ENCODE results near the gene CALY.

CALY gene

DNA sequence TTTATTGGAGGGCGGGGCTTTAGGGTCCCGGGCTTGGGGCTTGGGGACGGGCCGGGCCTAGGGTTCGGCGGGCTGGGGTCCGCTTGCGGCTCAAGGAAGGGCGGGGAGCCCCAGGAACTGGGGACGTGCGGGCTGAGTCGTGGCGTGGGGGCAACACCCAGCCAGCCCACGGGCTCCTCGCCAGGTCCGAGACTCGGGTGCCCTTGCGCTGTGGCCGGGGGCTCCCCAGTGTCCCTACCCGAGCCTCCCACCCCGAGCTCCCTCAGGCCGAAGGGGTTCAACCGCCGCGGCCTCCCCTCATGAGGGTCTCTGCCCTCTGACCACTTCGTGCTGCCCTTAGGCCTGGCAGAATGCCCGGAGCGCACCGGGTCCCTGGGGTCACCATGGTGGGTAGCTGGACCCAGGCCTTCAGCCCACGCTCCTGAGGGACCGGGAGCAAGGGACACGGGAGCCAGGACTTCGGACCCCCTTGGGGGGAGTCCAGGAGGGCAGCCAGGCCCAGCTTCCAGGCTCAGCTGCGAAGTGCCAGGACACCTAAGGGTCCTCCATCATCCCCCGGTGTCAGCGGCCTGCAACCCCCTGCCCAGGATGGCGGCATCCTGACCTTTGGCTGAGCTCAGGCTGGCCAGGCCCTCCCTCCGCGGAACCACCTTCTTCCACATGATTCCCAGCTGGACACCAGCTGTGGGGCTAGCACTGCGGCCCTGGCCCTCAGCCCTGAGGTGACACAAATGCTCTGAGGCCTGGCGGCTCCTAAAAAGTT is 21.6 kb upstream of the CALY start (continued):
- TF ChIP-seq, protein P1, sequence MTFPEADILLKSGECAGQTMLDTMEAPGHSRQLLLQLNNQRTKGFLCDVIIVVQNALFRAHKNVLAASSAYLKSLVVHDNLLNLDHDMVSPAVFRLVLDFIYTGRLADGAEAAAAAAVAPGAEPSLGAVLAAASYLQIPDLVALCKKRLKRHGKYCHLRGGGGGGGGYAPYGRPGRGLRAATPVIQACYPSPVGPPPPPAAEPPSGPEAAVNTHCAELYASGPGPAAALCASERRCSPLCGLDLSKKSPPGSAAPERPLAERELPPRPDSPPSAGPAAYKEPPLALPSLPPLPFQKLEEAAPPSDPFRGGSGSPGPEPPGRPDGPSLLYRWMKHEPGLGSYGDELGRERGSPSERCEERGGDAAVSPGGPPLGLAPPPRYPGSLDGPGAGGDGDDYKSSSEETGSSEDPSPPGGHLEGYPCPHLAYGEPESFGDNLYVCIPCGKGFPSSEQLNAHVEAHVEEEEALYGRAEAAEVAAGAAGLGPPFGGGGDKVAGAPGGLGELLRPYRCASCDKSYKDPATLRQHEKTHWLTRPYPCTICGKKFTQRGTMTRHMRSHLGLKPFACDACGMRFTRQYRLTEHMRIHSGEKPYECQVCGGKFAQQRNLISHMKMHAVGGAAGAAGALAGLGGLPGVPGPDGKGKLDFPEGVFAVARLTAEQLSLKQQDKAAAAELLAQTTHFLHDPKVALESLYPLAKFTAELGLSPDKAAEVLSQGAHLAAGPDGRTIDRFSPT (tag by site-specific recombination; IDR thresholded peaks at IDR 0.05): 0 out of 2 replicates have a peak, but pooled peaks have one; percentile 27

DNA sequence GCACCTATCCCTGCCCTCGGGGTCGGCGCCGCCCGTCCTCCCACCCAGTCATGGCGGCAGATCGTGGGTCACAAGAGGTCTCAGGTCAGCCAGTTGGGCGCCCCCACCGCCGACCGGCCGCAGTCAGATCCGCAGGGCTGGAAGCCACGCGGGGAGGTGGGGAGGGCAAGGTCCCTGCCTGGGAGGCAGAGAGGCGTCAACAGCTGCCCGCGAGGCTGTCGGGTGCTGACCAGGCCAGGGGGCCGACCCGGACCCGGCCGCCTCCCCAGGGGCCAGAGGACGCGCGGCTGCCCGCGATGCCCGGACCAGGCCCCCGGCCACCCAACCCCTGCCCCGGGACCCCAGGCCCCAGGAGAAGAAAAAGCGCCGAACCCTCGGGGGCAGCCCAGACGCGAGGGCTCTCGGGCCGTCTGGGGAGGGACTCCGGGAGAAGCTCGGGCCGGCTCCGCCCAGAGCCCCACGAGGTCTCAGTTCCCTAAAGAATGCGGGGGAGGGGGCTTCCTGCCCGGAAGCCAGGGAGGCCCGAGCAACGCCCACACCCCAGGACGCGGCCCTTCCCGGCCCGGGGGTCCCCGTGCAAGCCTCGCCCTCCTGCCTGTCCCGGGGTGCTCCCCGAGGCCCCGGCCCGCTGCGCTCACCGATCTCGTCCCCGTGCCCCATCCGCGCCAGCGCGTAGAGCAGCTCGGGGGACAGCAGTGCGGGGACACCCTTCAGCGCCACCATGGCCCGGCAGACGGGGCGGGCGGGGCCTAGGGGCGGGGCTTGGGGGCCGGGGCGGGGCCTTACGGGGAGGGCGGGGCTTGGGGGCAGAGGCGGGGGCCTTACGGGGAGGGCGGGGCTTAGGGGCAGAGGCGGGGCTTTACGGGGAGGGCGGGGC is 20.8 kb upstream of the CALY start, which contains the start of gene FUOM:
Gene FUOM, minus strand, starts transcription at position 735 of the 877 bp plus-strand sequence. Its CDS starts 12 bp downstream, at position 723.
- no peak for TF ChIP-seq ZNF521 (tag by site-specific recombination; IDR thresholded peaks at IDR 0.05)
- peak; percentile 31 for TF ChIP-seq ZBTB26 (tag by site-specific recombination; optimal IDR thresholded peaks at IDR 0.05)
- no peak for TF ChIP-seq ZNF394 (tag by site-specific recombination; IDR thresholded peaks at IDR 0.05; ENCODE audit: borderline replicate concordance)
- TF ChIP-seq SP7 (tag by site-specific recombination; IDR thresholded peaks at IDR 0.05): no peak
- peak; percentile 31; the same call in 1 of the 2 replicates for TF ChIP-seq EGR2 (tag by site-specific recombination; IDR thresholded peaks at IDR 0.05; ENCODE audit: low read depth)
- no peak for TF ChIP-seq ZNF658 (tag by site-specific recombination; IDR thresholded peaks at IDR 0.05)
- TF ChIP-seq, protein P2, sequence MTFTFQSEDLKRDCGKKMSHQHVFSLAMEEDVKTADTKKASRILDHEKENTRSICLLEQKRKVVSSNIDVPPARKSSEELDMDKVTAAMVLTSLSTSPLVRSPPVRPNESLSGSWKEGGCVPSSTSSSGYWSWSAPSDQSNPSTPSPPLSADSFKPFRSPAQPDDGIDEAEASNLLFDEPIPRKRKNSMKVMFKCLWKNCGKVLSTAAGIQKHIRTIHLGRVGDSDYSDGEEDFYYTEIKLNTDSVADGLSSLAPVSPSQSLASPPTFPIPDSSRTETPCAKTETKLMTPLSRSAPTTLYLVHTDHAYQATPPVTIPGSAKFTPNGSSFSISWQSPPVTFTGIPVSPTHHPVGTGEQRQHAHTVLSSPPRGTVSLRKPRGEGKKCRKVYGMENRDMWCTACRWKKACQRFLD (tag by site-specific recombination; IDR thresholded peaks at IDR 0.05): no peak
- 0 out of 2 replicates have a peak, but pooled peaks have one; percentile 30 for TF ChIP-seq SP3 (tag by site-specific recombination; IDR thresholded peaks at IDR 0.05)
- peak; percentile 47 for TF ChIP-seq ZFHX2 (tag by site-specific recombination; conservative IDR thresholded peaks at IDR 0.05)
- peak; percentile 47 for TF ChIP-seq GLIS2 (tag by site-specific recombination; IDR thresholded peaks at IDR 0.05)
- peak; percentile 40; the same call in 1 of the 2 replicates for TF ChIP-seq ZIC2 (tag by site-specific recombination; IDR thresholded peaks at IDR 0.05)
- peak; percentile 88 for TF ChIP-seq ZBTB11 (tag by site-specific recombination; conservative IDR thresholded peaks at IDR 0.05; ENCODE audit: low read depth)
- TF ChIP-seq ZSCAN4 (tag by site-specific recombination; IDR thresholded peaks at IDR 0.05): no peak
- ChIA-PET CTCF (interaction anchor here (1.2 kb wide), 1 partner anchor 28 kb away, joined by 3 read pairs; no protein-coding TSS in a partner anchor), POLR2A (interaction anchor here (0.6 to 1.1 kb wide), 2 partner anchors 13 to 16 kb away, joined by 3 to 5 read pairs; partner anchors contain the start of gene ECHS1)
- H3K4me3 ChIP-seq (ENCODE audit: low read depth, low read length): no peak within 1 kb of the TSS
- H3K27ac ChIP-seq (ENCODE audit: extremely low read depth, low read depth, low read length): no peak within 1 kb of the TSS
- peaks cover 0 to 11% of the 10 kb centered on the region in 2 experiments; a peak in 1 of 3 replicates for H3K36me3 ChIP-seq (ENCODE audit: control insufficient read depth in 2 of 2, insufficient read depth in 1 of 2, low read length in 2 of 2)
- H3K9me3 ChIP-seq (ENCODE audit: control insufficient read depth, insufficient read depth, low read depth, low read length): no peaks in the 10 kb centered on the region
- peaks cover 4% of the 10 kb centered on the region; the same call in 1 of the 2 replicates for H3K4me1 ChIP-seq (ENCODE audit: control insufficient read depth, insufficient read depth, low read length)
